ENCODE results near the gene MARF1.
"Not testable (repeated sequence)": the region's sequence is repeated elsewhere in the genome, so short reads cannot be mapped to it uniquely, and the experiment has no call there.

MARF1 gene

DNA sequence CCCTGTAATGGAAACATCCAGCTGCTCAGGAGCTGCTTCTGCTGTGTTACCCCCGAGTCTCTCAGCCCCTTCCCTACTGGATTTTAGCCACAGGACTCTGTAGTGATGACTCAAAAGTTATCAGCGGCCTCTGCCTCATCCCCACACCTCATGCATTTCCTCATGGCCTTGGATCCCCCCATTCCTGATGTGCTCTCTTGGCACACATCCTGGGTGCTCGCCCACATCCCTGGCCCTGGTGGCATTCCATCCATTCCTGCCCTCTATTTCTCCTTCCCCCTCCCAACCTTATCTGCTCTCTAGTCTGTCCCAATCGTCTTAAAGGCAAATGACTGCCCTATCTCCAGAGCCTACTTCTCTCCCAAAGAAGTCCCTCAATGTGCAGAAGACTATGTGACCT, 24.6 kb downstream of the MARF1 start:
- DNase-seq, result no peak

GRCh38 chr16:15617901-15618300, 25.1 kb downstream of the MARF1 start:
- no peak for DNase-seq

DNA sequence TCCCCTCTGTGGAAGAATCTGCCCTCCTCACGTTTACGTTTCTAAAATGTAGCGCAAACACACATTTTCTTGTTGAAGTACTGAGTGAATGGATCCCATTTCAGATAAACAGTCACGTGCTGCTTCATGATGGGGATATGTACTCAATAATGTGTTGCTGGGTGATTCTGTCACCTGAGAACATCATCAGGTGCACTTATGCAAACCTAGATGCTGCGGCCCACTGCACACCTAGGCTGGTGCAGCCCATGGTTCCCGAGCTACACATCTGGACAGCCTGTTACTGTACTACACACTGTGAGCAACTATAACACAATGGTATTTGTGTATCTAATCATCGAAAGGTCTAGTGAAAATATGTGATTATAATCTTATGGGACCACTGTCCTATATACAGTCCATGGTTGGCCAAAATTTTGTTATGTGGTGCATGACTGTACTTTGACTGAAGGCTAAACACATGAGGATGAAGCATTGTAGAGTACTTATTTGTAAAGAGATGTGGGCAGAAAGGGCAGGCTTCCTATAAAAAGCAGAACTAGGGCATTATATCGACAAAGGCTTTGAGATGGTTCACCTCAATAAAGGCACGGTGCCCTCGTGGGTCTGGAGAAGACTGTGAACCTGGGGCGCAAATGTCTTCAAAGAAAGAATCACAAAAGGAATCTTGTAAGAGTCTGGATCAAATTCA, 26.3 kb downstream of the MARF1 start:
- DNase-seq, result no peak

- no peak for DNase-seq
Measured at GRCh38 chr16:15616012-15616411, 26.9 kb downstream of the MARF1 start.

- no peak for DNase-seq
Measured at GRCh38 chr16:15613676-15614075, 29.3 kb downstream of the MARF1 start.

DNA sequence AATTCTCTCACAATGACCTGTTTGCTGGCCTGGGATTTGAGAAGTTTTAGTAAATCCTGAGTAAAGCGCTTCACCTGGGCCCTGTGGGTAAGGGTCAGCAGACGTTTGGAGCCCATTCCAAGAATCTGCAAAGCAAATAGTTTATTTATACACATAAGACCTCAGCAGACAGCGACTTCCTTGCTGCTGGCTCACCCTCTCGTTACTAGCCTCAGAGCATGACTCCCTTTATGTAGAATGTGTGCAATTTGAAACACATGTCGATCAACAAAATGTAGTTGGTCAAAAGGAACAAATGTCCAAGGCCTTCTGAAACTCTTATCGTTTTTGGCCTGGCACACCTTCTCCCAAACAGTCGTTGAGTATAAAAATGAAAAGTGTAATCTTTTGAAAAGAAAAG, 31.3 kb downstream of the MARF1 start:
- no peak for DNase-seq

- DNase-seq, result no peak
Measured at GRCh38 chr16:15610369-15610871, 32.5 kb downstream of the MARF1 start.

DNA sequence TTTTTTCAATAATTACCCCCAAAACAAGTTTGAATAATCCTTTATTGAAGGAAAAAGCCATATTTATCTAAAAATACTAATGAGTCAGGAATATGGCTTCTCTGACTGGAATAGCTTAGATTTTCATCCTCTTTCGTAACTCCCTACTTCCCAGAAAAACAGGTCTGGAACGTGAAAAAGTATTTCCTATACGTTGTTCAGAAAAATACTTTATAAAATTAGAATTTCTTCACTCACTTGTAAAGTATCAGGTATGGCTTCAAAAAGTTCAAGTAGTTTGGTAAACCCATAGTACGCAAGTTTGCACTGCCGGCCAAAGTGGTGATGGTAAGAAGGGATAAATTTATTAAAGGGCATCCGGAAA, 33.7 kb downstream of the MARF1 start:
- no peak for DNase-seq

DNA sequence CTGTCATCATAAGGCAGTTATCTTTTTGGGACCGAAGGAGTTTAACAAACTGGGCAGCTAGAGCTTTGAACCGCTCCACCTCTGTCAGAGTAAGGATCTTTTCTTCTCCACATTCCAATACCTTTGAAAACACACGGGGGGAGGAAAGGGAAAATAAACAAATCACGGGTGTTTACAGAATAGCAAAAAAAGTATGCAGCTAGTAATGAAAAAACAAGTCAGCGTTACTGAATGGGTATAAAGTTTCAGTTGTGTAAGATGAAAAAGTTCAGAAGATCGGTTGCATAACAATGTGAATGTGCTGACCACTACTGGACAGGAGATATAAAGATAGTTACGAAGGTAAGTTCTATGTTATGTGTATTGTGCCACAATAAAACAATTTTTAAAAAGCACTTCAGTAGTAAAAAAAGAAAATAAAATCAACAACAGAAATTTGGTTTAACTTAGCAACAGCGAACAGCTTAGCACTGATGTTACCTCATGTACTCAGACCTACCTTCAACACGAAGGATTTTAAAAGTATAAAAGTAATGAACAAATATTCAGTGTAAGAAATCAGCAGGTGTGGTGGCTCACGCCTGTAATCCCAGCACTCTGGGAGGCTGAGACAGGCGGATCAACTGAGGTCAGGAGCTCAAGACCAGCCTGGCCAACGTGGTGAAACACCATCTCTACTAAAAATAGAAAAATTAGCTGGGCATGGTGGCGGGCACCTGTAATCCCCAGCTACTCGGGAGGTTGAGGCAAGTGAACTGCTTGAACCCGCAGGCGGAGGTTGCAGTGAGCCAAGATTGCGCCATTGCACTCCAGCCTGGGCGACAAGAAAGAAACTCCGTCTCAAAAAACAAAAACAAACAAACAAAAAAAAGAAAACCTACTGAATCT, 34.3 kb downstream of the MARF1 start:
- no peak for DNase-seq

DNA sequence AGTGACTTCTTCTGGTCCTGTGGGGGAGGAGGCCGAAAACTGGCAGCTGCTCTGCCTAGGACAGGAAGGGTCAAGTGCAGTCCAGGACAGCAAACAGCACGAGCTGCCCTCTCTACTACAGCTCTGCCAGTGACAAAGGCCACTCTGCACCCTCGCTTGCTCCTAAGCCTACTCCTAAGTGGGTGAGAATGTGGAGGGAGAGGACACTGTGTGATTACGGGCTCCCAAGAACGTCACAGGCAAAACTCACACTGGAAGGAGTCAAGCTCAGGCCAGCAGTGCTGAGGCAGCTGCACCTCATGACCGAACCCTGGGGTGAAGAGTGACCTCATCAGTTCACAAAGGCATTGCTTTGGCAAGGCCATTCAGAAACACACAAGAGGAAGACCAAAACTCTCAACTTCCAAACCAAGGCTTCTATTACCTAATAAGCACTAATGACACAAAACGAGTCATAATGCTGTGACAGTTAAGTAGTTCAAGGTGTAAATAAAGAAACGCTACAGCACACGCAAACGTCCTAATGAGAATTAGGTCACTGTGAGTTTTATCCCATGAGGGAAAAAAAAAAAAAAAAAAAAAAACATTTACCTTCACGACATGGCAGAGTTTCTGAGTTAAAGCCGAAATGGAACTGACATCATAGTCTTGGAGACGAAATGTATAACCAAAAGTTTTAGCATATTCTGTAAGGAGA, 35.1 kb downstream of the MARF1 start:
- no peak for DNase-seq

GRCh38 chr16:15607221-15607699, 35.7 kb downstream of the MARF1 start:
- not testable (repeated sequence) for DNase-seq

DNA sequence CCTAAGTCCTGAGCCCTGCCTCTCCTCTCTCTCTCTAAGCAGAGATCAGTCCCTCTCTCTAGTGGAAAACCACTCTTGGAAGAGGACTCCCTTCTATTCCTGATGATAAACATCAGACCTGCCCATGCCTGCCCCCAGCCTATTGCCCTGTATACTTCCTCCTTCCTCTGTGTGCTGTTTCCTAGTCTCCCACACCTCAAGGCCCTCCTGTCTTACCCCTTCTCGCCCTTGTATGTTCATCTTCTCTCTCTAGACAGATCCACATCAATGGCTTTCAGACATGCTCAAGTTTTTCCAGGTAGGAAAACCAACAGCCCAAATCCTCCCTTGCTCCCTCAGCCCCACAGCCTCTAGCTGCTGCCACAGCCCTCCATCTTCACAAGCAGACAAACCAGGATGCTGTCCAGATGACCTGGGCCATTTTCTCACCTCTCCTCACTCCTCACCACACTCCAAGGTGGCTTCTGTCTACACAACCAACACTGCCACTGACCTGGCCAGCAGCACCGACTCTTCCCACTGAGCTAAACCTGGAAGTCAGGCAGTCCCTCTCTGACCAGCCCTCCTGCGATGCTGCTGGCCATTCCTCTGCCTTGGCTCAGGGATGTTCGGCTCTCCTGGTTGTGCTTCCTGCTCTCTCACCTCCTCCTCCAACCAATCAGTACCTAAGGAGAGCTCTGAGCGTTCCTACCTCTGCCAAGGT, 36.3 kb downstream of the MARF1 start:
- DNase-seq, result no peak

DNA sequence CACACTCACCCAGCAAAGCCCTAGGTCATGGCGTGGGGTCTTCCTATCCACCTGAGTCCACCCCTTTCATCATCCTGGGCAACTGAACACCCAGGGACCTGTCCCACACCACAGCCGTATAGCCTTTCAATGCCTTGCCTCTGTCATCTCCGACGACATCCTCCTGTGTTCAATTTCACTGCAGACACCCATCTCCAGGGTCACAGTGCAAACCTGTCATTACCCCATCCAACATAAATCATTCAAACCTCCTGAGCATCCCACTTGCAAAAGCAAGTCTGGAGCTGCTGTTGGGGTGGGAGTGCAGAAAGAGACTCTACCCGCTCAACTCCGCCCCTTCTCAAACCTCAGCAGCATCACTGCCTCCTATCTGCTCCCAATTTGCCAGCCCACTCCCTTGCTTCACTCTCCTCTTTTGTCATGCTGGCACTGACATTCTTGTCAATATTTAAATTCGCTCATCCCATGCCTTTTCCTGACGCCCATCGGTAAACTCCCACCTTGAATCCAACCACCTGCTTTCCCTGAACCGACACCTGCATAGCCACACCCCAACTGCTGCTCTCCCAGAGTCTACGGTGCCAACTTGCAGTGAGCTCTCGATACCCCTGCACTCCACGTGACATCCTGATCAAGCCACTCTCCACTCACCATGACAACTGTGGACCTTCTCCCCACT, 37.0 kb downstream of the MARF1 start:
- no peak for DNase-seq

DNA sequence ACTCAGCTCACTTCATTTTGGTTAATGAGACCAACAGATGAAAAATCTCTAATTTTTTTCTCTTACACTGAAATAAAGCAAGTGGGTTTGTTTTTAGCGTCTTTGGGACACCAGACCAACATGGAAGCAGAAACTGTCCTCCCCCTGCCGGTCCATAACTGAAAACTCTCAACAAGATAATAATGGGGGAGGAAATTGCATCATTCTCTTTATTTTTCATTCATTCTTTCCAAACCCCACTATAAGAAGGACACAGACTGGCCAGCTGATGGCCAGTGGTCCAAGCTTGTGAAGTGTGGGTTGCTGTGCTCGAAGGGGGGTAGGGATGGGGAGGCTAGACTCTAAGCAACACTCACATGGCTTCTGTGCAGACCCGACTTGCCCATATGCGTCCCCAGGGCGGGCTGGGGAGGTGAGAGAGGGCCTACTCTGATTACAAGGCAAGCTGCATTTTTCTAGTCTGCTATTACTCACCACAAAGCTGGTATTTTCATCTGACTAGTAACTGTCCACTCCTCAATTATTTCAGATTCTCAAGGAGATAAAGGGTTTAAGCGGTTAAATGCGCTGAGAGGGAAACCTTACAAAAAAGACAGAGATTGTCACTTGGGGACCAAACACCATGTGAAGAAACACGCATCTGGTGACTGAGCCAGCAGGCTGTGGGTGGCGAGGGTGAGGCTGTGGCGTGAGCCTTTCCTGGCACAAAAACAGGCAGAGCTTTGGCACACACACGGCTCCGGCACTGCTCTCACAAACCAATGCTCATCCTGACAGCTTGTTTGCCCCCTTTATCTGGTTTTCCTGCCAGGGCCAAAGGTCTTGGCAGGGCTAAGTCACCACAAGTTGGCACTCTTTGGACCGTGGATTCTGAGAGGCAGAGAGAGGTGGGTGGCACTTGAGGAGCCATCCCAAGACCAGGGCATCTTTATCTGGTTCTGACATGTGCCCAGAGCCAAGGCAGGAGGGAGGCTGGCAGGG, 38.2 kb downstream of the MARF1 start:
- DNase-seq, result no peak

GRCh38 chr16:15602285-15603044, 40.5 kb downstream of the MARF1 start:
- no peak for DNase-seq

DNA sequence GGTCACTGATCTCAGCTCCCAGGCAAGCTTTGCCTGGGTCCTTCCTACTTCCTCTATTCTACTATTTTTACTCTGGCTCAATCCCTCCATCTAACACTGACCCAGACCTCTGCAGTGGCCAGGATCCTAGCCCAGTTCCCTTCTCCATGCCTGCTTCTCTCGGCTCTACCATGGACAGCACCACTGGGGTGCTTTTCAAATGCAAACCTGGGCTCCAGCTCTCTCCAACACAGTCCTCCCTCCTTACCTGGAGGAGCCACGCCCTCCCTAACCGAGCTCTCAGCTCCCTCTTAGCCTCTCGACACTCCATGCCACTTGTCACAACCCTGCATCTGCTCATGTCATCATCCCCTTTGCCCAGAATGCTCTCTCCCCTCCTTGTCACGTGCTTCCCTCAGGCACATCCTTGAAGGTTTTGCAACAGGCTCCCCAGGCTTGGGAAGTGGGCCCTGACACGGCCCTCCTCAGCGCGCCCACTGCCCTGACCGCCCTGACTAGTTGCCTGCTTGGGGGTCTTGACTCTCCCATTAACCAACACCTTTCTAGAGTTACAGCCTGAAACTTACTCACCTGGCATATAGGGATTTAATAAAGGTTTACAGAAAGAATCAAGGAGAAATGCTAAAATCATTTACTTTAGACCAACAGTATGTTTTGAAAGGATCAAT, 41.6 kb downstream of the MARF1 start:
- no peak for DNase-seq

DNA sequence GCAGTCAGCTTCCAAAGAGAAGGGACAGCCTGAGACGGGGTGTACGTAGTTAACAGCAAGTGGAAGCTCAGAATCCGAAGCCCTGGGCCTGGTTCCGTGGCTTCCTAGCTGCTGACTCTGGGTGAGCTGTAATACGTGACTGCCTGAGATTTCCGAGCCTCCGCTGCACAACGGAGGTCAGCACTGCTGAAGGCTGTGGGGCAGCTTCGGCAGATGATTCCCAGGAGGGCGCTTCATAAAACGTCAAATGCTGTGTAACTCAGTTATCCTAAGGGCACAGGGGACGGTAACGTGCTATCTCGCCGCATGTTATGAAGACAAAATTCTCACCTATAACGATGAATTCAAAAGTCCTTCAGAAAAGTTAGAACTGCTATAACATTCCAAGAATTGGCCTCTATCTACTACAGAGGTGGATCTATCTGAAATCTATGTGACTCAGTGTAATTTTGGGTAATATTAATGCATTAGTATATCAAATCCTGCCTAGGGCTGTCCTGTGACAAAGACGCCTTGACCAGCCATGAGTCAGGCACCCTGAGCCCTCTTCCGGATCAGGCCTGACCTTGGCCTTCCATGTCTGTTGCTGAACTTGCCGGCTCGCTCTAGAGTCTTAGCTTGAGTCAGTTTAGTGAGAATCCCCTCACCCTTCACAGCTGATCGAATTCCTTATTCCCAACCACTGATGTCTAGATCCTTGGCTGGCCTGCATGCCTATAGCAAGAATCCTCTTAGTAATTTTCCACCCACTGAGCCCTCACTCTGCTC, 43.5 kb downstream of the MARF1 start:
- DNase-seq, result no peak

- DNase-seq, result no peak
Measured at GRCh38 chr16:15598648-15599190, 44.2 kb downstream of the MARF1 start.
